K562 (cell line): ENCODE measurements around the gene SH3D19. TPM values are rescaled to one million over a fixed set of nuclear protein-coding genes. Genes with fewer than 3 reads are reported as not detected.

Source experiments
- ATAC-seq: fragments of 200-7000 bp; cut with Tn5 transposase; 3 replicates; pipeline ENCODE4 v1.9.1; 2020; ENCODE audit warnings: moderate library complexity
- BruUV-seq: library from RNA; stranded (reverse); fragments of 400-500 nt; replicated peaks from 2 replicates; lab custom pipeline; 2021; lab: Mats Ljungman, UMichigan
- CTCF ChIA-PET: fragments of 300-600 bp; formaldehyde crosslinking; extraction: SDS; loops from one replicate; lab custom pipeline; 2021; ENCODE audit warnings: low intra/inter-chr PET ratio; lab: Yijun Ruan, JAX
- POLR2A ChIA-PET: fragments of 300-600, 350-650 bp; sonication (Branson Sonifier 250); formaldehyde crosslinking; extraction: SDS; loops from one replicate; lab custom pipeline; 2021; ENCODE audit warnings: antibody characterized with exemption, inconsistent platforms; lab: Yijun Ruan, JAX
- DNase-seq, 4 experiments: peaks; one replicate each; pipeline versions ENCODE4 v3.0.0 to v3.0.0-alpha.2; 2011 to 2018; ENCODE audit warnings: low spot score in 3 of 4, mixed read lengths in 3 of 4; ENCODE audit errors: extremely low read depth in 1 of 4
- FAIRE-seq: peaks from 2 replicates; lab custom pipeline; 2011; peaks lifted over from hg19 to GRCh38; lab: Jason Lieb, UNC
- H2AFZ ChIP-seq: 2 replicates; pipeline ENCODE4 v1.6.0; 2011; ENCODE audit warnings: low read depth, low read length, control low read depth, inconsistent platforms
- H3K27ac ChIP-seq: fragments of 200-600 bp; 3 replicates; pipeline ENCODE4 v1.8.0; 2011; ENCODE audit warnings: low read depth, mild to moderate bottlenecking, control low read depth, inconsistent platforms, low read length, moderate library complexity, mixed read lengths; ENCODE audit errors: extremely low read depth
- H3K27me3 ChIP-seq, 2 experiments: fragments of 300-600 bp in 1 of 2; 2 replicates in 1 of 2; 3 replicates in 1 of 2; pipeline versions ENCODE4 v1.6.0 to v1.8.0; 2011; ENCODE audit warnings: inconsistent platforms in 2 of 2, low read length in 2 of 2, mild to moderate bottlenecking in 1 of 2, mixed read lengths in 1 of 2, moderate library complexity in 1 of 2; ENCODE audit not compliant: control insufficient read depth in 2 of 2, insufficient read depth in 2 of 2
- H3K36me3 ChIP-seq: fragments of 300-600 bp; 3 replicates; pipeline ENCODE4 v1.8.0; 2011; ENCODE audit warnings: mild to moderate bottlenecking, low read length, inconsistent platforms; ENCODE audit not compliant: control insufficient read depth, insufficient read depth
- H3K4me1 ChIP-seq, 2 experiments: fragments of 200-600 bp in 1 of 2; replicated peaks in 1 of 2; 2 replicates in 1 of 2; 3 replicates in 1 of 2; pipeline versions ENCODE4 v1.5.1 to v1.8.0; 2011; ENCODE audit warnings: inconsistent platforms in 2 of 2, low read length in 2 of 2, mild to moderate bottlenecking in 1 of 2, mixed read lengths in 1 of 2, moderate library complexity in 1 of 2; ENCODE audit not compliant: control insufficient read depth in 2 of 2, insufficient read depth in 2 of 2
- H3K4me2 ChIP-seq: 2 replicates; pipeline ENCODE4 v1.6.1; 2011; ENCODE audit warnings: low read length, control low read depth, inconsistent platforms, mixed read lengths; ENCODE audit not compliant: insufficient read depth
- H3K4me3 ChIP-seq: fragments of 200-600 bp; sonication (generic), shearing (Covaris generic); 2 replicates; pipeline ENCODE4 v1.5.1; 2016; ENCODE audit warnings: control low read depth, inconsistent platforms
- H3K79me2 ChIP-seq: fragments of 200-600 bp; 3 replicates; pipeline ENCODE4 v1.8.0; 2011; ENCODE audit warnings: low read length, inconsistent platforms; ENCODE audit not compliant: control insufficient read depth, insufficient read depth
- H3K9ac ChIP-seq, 2 experiments: 2 replicates each; pipeline versions ENCODE4 v1.6.0 to v1.6.1; 2011; ENCODE audit warnings: low read depth in 2 of 2, low read length in 2 of 2, control low read depth in 1 of 2, inconsistent platforms in 1 of 2, mild to moderate bottlenecking in 1 of 2, mixed read lengths in 1 of 2; ENCODE audit not compliant: insufficient read depth in 1 of 2
- H3K9me1 ChIP-seq: one replicate; pipeline ENCODE4 v1.6.0; 2011; ENCODE audit warnings: inconsistent platforms, mild to moderate bottlenecking, low read length, moderate library complexity; ENCODE audit not compliant: control insufficient read depth, insufficient read depth
- H3K9me3 ChIP-seq: replicated peaks from 2 replicates; pipeline ENCODE4 v1.5.1; 2011; ENCODE audit warnings: low read depth, low read length, inconsistent platforms; ENCODE audit not compliant: control insufficient read depth, insufficient read depth
- H4K20me1 ChIP-seq: replicated peaks from 2 replicates; pipeline ENCODE4 v1.6.1; 2011; ENCODE audit warnings: low read length, inconsistent platforms, mixed read lengths; ENCODE audit not compliant: control insufficient read depth, insufficient read depth
- CREB3 ChIP-seq: fragments of 450-650 bp; conservative IDR thresholded peaks from 2 replicates; pipeline ENCODE4 v1.6.1; 2016; ENCODE audit warnings: missing genetic modification characterization, low read depth, mild to moderate bottlenecking, missing compliant biosample characterization, moderate library complexity
- FOXO4 ChIP-seq: fragments of 450-650 bp; formaldehyde crosslinking; IDR thresholded peaks from 2 replicates; pipeline ENCODE4 v1.4.0; 2020; ENCODE audit warnings: mild to moderate bottlenecking, moderate library complexity
- WGBS: fragments of 100-300 bp; shearing (Covaris generic); methylation state at CpG from one replicate; pipeline ENCODE4 v1.1.6; 2016; ENCODE audit warnings: low coverage, mixed read lengths; ENCODE audit not compliant: insufficient coverage; ENCODE audit errors: missing lambda C conversion rate; 5-methylcytosine and 5-hydroxymethylcytosine counted together
- in situ Hi-C: fragments of 300-500 bp; cut with MboI; formaldehyde crosslinking; loops from 4 replicates; pipeline ENCODE4 v1.15.0; 2018; ENCODE audit warnings: inconsistent platforms, mixed read lengths
- intact Hi-C: fragments of 100-400 bp; cut with micrococcal nuclease; formaldehyde crosslinking; loops from 2 replicates; pipeline ENCODE4 v1.14.2; 2022
- polyA plus RNA-seq, 8 experiments: library from polyadenylated mRNA; depleted of rRNA in 4 of 8; stranded (reverse) in 5 of 8; unstranded in 3 of 8; fragments of >200 nt; fragmentation: Nextera tagmentation in 2 of 8; fragmentation: Illumina TruSeq in 1 of 8; extraction: Ambion mirVana in 2 of 8; extraction: Trizol in 1 of 8; gene quantifications; 2 replicates each; pipeline versions ENCODE4 v1.2.1 to v1.2.3, GENCODE V29; 2011 to 2014; ENCODE audit warnings: inconsistent platforms in 1 of 8, missing spikeins in 1 of 8
- total RNA-seq, 7 experiments: library from RNA; depleted of rRNA in 6 of 7; stranded (reverse); fragments of >200 nt in 6 of 7; fragmentation: Illumina TruSeq in 2 of 7; extraction: Trizol in 2 of 7; gene quantifications; 2 replicates each; pipeline versions ENCODE4 v1.2.1 to v1.2.3, GENCODE V29; 2011 to 2021; ENCODE audit warnings: low replicate concordance in 1 of 7

Gene SH3D19
- total and polyA plus RNA-seq, 9 of the 15 experiments (the other 6 are each of a cell fraction or from before 2014, with no cell fraction given), result 0.42 to 2.2 (median 1.1) TPM; not detected in 6

GRCh38 chr4:151176685-151177084 is 148.7 kb downstream of the SH3D19 start:
- H3K27me3 ChIP-seq, result peaks cover 8 to 18% of the 10 kb centered on the region in 2 experiments; a peak in 4 of 5 replicates
- TF ChIP-seq CREB3 (tag) (no peak), FOXO4 (CRISPR knock-in tag) (no peak)
- H3K9me3 ChIP-seq, result no peaks in the 10 kb centered on the region
- ChIA-PET CTCF (no interaction called here), POLR2A (no interaction called here)
- H3K4me2 ChIP-seq, result no peak overlapping the region
- no peak overlapping the region for H3K27ac ChIP-seq
- no peaks in the 10 kb centered on the region for H3K36me3 ChIP-seq
- WGBS, result 0% methylated on average over 2 of the region's 2 CpGs
- H2AFZ ChIP-seq, result no peak overlapping the region
- H3K4me1 ChIP-seq, result no peaks in the 10 kb centered on the region
- no peaks in the 10 kb centered on the region for H4K20me1 ChIP-seq
- H3K4me3 ChIP-seq, result no peak overlapping the region
- no TSS peak for BruUV-seq
- FAIRE-seq (no peak), DNase-seq (no peak), ATAC-seq (no peak)
- intact Hi-C loops, result no loop called here
- in situ Hi-C loops, result no loop called here
- H3K9me1 ChIP-seq, result no peaks in the 10 kb centered on the region
- no peaks in the 10 kb centered on the region for H3K79me2 ChIP-seq
- no peak overlapping the region for H3K9ac ChIP-seq
